Keratinocyte (primary cell): Measurements from ENCODE around the gene EBF4.

ENCODE experiments used
- CTCF ChIP-seq, 3 experiments: IDR thresholded peaks in 1 of 3; conservative IDR thresholded peaks in 1 of 3; optimal IDR thresholded peaks in 1 of 3; 2 replicates in 2 of 3; 3 replicates in 1 of 3; pipeline versions ENCODE3 to v1.5.1; 2011; ENCODE audit warnings: low read length in 3 of 3, mild to moderate bottlenecking in 3 of 3, moderate library complexity in 2 of 3, control low read depth in 1 of 3, inconsistent platforms in 1 of 3; ENCODE audit not compliant: insufficient read depth in 2 of 3; ENCODE audit errors: extremely low read depth in 1 of 3
- EZH2 ChIP-seq: IDR thresholded peaks from one replicate; pipeline ENCODE4 v1.6.1; 2012; ENCODE audit warnings: inconsistent platforms, mild to moderate bottlenecking, low read length, moderate library complexity

- TF ChIP-seq CTCF (optimal IDR thresholded peaks at IDR 0.05 in 1 of 3, IDR thresholded peaks at IDR 0.05 in 1 of 3, conservative IDR thresholded peaks at IDR 0.05 in 1 of 3; ENCODE audit: extremely low read depth in 1 of 3, insufficient read depth in 2 of 3, low read length in 3 of 3) (no peak), EZH2 (peak; percentile 86)
Measured at GRCh38 chr20:2801286-2801728, 108.7 kb downstream of the EBF4 start.
